ENCODE results near the gene NEURL4.

Gene NEURL4

GRCh38 chr17:7279448-7279847, 49.7 kb downstream of the NEURL4 start:
- no peak for TF ChIP-seq POLR2A (IDR thresholded peaks at IDR 0.05; ENCODE audit: low read depth, low read length)
- no peak for FAIRE-seq

GRCh38 chr17:7266784-7267183, 62.4 kb downstream of the NEURL4 start:
- no peak for DNase-seq (ENCODE audit: insufficient read length, low spot score)
- no peak for TF ChIP-seq POLR2A (IDR thresholded peaks at IDR 0.05; ENCODE audit: low read depth, low read length)

More at GRCh38 chr17:7279448-7279847, 49.7 kb downstream of the NEURL4 start:
- no peak for DNase-seq (ENCODE audit: insufficient read length, low spot score)

More at GRCh38 chr17:7266784-7267183, 62.4 kb downstream of the NEURL4 start:
- FAIRE-seq: no peak

All from H54 (cell line).